ENCODE measurements around the gene LILRA6.
A peak's percentile ranks its signal among the peaks of the same experiment; 100 is the strongest.
"Not testable (repeated sequence)": the region's sequence is repeated elsewhere in the genome, so short reads cannot be mapped to it uniquely, and the experiment has no call there.

Gene LILRA6

DNA sequence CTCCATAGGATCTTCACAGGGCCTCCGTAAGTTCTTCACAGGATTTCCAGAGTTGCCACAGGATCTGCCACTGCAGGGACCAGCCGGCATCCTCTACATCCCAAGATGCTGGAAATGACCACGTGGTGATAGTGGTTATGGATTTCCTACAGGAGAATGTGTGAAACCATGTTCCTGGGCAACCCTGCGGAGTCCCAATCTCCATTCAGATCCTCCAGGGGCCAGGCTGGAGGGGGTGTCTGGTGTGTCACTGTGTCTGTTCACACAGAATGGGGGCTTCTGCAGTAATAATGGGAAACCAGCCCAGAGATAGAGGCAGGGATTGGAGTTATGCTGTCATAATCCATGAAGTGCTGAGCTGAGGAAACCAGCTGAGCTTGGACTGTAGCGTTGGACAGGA lies 8.6 kb downstream of the LILRA6 start:
- TF ChIP-seq, protein P1, sequence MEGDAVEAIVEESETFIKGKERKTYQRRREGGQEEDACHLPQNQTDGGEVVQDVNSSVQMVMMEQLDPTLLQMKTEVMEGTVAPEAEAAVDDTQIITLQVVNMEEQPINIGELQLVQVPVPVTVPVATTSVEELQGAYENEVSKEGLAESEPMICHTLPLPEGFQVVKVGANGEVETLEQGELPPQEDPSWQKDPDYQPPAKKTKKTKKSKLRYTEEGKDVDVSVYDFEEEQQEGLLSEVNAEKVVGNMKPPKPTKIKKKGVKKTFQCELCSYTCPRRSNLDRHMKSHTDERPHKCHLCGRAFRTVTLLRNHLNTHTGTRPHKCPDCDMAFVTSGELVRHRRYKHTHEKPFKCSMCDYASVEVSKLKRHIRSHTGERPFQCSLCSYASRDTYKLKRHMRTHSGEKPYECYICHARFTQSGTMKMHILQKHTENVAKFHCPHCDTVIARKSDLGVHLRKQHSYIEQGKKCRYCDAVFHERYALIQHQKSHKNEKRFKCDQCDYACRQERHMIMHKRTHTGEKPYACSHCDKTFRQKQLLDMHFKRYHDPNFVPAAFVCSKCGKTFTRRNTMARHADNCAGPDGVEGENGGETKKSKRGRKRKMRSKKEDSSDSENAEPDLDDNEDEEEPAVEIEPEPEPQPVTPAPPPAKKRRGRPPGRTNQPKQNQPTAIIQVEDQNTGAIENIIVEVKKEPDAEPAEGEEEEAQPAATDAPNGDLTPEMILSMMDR (conservative IDR thresholded peaks at IDR 0.05), result no peak
- H3K27ac ChIP-seq, result no peak overlapping the region

DNA sequence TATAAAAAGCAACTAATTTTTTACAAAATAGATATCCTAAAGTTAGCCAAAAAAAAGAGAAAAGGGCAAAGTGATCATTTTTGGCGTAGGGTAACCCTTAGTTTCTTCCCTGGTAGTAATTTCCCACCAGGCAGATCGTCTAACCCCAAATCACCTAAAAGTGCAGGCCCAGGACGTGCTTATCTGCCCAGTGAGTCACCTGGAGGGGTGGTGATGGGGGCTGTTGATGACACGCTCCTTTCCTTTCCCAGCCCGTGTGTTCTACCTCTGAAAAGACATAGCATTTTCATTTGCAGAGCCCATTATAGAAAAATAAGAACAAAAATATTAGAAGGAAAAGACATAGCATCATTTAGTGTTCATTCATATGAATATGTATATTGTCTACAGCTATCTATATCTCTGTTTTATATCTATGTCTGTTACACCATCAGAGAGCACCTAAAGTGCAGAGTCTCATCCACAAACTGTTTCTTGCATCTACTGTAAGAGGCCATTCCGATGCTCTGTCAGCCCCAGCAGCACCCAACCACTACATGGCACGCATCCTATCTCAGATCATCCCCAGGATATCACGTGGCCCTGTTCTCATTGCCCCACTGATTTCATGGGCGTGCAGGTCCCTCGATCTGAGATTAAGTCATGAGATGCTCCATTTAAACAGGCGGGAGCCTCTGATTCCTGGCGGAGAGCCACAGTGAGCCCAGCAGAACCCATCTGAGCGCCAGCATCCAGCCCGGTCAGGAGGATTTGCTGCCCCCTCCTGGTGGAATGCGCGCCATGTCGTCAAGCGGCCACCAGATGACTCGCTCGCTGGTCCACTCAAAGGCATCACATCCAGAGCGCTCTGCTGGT lies 11.3 kb downstream of the LILRA6 start:
- peak overlapping the region; percentile 98 for H3K27ac ChIP-seq
- TF ChIP-seq, protein P1 (conservative IDR thresholded peaks at IDR 0.05), result peak; percentile 100

DNA sequence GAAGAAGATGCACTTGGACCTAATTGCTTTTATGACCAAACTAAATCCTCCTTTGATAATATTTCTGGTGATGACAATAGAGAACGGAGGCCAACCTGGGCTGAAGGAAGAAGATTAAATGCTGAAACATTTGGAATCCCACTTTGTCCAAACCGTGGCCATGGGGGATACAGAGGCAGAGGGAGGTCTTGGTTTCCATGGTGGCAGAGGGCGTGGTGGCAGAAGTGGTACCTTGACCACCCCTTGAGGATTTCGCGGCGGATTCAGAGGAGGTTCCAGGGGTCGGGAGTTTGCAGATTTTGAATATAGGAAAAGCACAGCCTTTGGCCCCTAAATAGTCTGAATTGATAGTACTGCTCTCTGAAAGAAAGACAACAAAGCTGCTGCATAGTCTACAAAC lies 12.6 kb downstream of the LILRA6 start:
- H3K27ac ChIP-seq, result peak overlapping the region; percentile 98
- TF ChIP-seq, protein P1 (conservative IDR thresholded peaks at IDR 0.05), result no peak

DNA sequence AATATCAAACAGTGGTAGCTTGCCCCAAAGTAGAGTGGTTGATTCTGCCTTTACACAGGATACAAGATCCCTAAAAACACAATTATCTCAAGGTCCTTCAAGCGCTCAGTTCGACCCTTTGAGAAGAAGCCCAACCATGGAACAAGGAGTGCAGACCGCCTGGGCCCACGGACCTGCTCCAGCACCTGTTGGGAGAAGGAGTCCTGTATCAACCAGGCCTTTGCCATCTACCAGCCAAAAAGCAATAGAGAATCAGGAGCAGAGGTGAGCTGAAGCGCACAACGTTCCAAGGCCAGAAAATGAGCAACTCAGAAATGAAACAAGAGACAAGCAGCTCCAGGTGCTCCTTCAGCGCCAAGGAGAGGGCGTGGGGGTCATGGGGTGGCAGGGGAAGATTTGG lies 13.4 kb downstream of the LILRA6 start:
- peak overlapping the region; percentile 98 for H3K27ac ChIP-seq
- TF ChIP-seq, protein P1 (conservative IDR thresholded peaks at IDR 0.05), result no peak

DNA sequence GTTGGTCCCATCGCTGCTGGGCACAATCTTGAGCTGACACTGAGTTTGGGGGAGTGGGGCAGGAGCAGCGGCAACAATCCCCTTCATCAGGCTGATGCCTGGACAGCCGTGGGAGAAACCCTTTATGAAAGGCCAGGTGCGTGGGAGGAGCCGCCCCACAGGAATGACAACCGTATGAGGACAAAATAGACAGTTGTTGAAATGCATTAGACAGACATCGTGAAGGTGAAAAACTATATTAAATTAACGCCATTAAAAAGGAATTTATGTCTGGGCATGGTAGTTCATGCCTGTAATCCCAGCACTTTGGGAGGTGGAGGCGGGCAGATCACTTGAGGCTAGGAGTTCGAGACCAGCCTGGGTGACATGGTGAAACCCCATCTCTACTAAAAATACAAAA lies 18.0 kb downstream of the LILRA6 start:
- H3K27ac ChIP-seq, result not testable (repeated sequence)

DNA sequence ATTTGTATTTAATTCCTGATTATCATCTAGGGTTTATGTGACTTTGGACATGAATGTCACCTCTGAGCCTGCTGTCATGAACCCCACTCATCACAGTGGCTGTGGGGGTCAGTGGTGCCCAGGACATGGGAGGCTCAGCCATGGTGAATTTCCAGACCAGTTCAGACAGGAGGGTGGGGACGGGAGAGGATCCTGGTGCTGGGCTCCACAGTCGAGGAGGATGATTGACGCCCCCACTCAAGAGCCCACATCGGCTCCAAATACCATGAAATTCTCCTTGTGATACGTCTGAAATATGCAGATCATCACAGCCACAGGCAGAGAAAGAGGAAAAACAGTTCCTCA lies 18.7 kb downstream of the LILRA6 start:
- H3K27ac ChIP-seq, result not testable (repeated sequence)

DNA sequence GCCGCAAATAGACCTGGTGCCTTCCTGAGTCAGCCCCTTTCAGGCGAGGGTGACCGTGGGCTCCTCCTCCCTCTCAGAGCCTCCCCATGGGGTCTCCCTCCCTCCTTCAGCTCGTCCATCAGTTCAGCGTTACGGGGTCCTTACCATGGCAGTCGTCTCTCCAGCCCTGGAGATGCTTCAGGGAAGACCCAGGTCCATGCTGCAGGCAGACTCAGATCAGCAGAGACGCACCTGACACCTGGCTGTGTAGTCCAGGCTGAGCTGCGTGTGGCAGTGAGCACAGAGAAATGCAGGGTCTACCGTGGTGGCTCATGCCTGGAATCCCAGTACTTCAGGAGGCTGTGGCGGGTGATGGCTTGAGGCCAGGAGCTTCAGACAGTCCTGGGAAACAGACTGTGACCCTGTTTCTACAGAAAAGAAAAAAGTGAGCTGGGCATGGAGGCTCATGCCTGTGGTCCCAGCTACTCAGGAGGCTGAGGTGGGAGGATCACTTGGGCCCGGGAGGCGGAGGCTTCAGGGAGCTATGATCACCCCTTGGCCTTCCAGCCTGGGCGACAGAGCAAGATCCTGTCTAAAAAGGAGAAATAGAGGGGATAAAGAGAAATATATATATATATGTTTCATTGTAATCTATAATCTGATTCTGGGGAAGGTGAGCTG lies 19.2 kb downstream of the LILRA6 start:
- not testable (repeated sequence) for H3K27ac ChIP-seq

DNA sequence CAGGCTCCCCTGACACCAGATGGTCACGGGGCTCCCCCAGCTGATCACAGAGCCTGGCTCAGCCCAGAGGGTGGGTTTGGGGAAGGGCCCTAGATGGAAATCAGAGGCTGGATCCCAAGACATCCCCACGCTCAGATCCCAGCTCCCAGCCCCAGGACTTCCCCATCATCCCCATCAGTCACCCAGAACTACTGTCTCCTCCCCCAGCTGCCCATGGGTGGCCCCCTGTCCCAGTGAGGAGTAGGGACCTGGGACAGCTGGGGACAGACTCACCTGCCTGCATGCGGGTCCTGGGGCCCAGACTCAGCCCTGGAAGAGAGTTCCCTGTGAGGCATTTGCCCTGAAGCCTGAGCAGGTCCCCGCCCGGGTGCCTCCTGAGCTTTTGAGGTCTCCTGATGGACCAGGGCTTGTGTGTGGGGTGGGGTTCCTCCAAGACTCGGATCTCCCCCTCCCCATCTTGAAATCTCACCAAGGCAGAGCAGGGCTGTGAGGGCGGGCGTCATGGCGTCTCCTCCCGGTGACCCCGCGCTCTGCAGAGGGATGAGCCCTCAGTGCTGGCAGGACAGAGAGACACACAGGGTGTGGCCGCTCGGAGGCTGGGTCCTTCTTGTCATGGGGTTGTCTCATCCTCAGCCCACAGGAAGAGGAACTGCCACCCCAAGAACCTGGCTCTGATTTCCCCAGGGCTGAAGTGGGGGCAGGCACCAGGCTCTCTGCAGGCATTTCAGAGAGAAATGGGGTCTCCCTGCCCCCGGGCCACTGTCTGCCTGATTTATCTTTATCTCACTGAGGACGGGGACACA lies 19.9 kb downstream of the LILRA6 start, which contains the start of gene LILRB3:
Gene LILRB3 (minus strand): TSS at position 534 of the 803 bp plus-strand sequence. CDS start 31 bp downstream, at position 503.
- not testable (repeated sequence) for H3K27ac ChIP-seq

DNA sequence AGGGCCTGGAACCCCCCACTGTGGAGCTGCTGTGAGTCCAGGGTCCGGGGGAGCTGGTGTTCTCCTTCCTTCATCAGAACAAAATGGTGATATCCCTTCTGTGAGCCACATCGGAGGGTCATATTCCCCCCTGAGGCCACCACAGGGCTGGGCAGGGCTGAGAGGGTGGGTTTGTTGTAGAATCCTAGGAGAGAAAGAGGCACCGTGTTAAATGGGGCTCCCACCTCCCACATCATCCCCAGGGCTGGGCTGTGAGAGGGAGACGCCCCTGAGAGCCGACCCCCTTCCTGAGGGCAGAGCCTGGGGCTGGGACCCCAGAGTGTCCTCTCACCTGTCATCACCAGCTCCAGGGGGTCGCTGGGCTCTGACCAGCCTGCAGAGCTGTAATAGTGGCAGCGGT lies 20.6 kb downstream of the LILRA6 start:
- not testable (repeated sequence) for H3K27ac ChIP-seq

DNA sequence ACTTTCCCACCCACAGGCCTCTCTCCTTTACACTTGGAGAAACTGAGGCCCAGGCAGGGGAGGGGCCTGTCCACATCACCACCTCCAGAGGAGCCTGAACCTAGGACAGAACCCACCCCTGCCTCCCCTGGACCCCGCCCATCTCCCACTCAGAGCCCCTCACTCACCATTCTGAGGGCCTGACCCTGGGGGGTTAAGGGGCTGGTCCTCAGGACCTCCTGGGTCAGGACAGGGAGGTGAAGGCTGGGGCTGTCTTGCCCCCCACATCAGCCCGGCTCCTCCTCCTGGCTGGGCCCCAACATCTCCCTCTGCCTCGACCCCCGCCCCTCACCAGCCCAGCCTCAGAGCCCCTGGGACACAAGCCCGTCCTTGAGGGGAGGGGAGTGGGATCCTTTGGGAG lies 22.9 kb downstream of the LILRA6 start:
- H3K27ac ChIP-seq, result not testable (repeated sequence)
